Measurements from ENCODE around the gene CLEC18C.
A peak's percentile ranks its signal among the peaks of the same experiment; 100 is the strongest.
"Not testable (repeated sequence)": the region's sequence is repeated elsewhere in the genome, so short reads cannot be mapped to it uniquely, and the experiment has no call there.

Gene CLEC18C

DNA sequence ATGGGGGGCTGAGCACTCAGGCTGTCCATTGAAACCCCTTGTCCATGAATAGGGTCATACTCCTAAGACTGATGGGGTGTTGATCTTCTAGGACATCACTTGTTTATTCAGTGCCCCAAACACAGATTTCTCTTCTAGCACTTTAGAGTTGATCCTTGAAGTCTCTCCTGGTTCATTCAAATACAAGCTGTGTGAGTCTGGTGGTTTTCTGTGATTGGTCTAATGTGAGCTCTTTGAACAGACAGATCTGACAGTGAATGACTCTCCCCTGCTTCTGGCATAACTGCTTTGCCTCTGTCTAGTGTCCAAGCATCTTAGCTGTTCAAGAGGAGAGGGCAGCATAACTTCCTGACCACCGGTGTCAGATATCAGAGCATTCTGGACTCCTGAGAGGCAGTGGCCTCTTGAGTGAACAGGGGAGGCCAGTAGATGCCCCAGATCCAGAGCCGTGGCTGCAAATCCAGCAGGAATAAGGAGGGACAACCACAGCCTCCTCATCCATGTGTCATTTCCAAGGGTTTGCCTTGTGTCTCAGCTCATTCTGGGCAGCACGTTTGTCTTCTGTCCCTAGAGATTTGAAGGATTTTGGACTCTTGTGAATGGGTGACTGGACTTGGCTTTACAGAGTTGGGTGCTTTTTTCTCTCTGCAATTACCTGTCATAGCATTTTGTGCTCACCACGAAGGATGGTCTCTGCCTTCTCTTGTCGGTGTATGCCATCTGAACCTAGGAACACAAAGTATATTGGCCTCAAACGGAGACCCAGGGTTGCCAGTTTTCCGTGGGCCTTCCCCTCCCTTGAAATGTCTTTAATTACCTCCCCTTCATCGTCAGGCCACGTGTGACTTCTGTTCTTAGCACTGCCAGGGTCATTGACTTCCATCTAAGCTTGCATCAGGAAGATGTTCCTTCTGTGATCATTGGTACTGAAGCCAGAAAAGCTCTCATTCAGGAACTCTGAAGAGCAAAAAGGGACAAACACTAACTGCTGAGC lies 13.9 kb upstream of the CLEC18C start:
- no peak for DNase-seq (ENCODE audit: low read depth)

DNA sequence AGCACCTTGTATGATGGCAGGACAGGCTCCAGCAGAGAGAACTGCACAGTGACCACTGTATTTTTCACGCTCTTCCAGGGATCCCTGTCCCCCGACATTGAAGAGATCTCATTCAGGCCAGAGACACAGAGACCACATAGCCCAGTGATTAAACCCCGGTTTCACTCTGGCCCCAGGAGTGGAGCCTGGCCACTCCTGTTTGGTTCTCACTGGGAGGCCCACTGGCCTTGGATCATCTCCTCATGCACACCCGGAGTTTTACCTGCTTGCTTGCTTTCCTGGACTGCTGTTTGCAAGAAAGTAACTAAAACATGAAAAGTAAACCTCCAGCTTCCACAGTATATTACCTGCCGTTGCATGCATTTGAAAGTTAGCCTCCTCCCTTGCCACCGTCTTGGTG lies 13.2 kb upstream of the CLEC18C start:
- no peak for DNase-seq (ENCODE audit: low read depth)

DNA sequence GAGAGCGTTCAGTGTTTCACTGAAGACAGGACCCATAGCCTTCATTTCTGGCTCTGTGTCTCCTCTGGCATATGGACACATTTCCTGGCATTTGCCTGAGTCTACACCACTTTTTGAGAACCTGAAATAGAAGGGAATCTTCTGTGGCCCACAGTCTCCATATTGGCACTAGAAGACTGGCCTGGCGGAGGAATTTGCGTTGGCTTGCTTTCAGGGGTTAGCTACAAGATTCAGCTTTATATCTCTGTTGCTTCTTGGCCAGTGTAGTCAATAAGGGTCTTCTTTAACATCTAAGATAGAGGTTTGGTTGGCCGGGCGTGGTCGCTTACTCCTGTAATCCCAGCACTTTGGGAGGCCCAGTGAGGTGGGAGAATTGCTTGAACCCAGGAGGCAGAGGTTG lies 12.8 kb upstream of the CLEC18C start:
- DNase-seq (ENCODE audit: low read depth), result no peak

DNA sequence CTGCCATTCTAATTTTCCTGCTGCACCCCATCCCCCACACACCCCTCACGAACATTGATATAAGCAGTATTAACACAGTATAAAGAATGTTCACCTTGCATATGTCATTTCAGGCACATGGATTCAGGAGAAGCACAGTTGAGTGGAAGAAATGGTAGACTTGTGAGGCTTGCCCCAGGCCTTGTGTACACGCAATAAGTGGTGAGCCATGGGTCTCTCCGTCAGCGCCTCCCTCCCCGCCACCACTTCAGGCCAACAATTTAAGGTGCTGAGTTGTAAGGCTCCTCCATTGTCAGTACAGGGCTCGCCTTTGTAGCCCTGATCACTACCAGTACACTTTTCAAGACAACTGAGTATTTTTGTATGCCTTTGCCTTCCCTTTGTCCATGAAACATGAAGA lies 12.2 kb upstream of the CLEC18C start:
- DNase-seq (ENCODE audit: low read depth), result no peak

DNA sequence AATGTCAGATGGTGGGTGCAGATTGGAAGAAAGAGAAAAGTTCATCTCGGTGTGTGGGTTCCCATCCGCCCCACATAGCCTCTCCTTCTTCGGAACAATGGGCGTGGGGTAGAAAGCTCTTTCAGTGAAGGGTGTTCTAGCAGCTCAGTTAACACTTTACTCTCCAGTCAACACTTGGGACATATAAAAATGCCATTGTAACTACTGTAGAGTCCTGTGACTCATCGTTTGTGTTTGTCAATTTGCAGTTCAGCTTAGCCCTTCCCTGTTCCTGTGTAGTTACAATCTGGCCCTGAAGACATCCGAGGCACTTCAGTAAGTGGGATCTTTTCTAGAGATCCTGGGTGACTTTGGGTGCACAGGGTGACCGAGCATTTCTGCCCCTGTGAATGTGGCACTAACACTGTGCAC lies 11.5 kb upstream of the CLEC18C start:
- peak; percentile 20 for DNase-seq (ENCODE audit: low read depth)

DNA sequence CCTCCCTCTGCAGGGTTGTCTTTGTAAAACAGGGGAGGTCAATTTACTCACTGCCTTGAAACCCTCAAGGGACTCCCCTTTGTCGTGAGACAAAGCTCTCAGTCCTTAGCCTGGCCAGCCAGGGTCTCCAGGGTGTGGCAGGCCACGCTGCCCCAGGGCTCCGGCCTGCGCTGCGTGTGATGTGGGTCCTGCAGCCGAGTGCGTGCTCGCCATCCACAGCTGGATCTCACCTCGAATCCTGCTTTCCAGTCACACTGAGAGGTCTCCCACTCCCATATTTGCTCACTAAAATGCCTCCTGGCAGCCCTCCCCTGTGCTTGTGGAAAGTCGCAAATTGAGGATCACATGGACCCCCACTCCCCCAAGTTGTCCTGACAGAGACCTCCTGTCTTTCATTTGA lies 10.0 kb upstream of the CLEC18C start:
- DNase-seq (ENCODE audit: low read depth), result no peak

DNA sequence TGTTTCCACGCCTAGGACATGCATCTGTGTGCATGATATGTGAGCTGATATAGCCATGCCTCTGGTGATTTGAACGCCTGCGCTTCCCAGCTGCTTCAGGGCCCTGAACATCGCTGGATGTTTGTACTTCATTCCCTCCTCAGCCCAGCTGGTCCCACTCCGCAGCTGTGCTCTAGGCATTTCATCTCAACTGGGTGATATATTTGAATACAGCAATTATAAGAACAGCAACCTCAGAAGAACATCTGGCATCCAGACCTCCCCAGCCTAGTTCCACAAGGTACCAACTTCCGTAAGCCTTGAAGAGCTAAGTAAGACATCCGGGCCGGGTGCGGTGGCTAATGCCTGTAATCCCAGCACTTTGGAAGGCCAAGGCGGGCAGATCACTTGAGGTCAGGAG lies 6.9 kb upstream of the CLEC18C start:
- not testable (repeated sequence) for DNase-seq (ENCODE audit: low read depth)

DNA sequence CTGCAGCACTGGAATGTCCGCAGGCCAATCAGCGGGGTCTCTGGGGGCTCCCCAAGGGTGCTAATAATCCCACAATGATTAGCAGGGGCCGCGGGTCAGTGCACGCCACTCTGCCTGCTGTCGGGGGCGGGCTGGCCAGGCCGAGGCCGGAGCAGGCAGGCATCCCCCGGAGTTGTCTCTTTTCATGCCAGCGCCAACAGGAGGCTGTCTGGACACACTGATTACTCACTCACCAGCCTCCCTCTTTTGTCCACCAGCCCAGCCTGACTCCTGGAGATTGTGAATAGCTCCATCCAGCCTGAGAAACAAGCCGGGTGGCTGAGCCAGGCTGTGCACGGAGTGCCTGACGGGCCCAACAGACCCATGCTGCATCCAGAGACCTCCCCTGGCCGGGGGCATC lies 329 bp downstream of the CLEC18C start:
- not testable (repeated sequence) for DNase-seq (ENCODE audit: low read depth)

DNA sequence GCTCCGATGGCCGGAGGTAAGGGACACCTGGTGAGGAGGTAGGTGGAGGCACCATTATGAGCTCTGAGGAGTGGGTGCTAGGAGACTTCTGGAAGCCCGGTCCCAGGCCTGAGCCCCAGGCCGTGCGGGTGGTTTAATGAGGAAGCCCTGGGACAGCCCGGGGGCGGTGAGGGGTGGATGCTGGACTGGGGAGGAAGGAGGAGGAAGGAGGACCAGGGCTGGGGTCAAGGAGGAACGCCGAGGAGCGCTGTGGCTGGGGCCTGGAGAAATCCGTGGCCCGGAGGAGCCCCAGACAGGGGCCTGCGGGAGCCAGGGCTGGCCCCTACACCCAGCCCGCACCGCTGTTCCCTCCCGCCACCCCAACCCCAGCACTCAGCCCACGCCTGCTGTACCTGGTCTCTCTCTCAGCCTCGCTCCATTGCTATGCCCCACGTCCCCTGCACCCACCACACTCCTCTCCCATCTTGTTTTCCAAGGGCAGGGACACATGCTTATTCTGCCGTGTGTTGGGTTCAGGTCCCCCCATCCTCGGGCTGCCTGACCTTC lies 873 bp downstream of the CLEC18C start:
- DNase-seq (ENCODE audit: low read depth), result not testable (repeated sequence)

DNA sequence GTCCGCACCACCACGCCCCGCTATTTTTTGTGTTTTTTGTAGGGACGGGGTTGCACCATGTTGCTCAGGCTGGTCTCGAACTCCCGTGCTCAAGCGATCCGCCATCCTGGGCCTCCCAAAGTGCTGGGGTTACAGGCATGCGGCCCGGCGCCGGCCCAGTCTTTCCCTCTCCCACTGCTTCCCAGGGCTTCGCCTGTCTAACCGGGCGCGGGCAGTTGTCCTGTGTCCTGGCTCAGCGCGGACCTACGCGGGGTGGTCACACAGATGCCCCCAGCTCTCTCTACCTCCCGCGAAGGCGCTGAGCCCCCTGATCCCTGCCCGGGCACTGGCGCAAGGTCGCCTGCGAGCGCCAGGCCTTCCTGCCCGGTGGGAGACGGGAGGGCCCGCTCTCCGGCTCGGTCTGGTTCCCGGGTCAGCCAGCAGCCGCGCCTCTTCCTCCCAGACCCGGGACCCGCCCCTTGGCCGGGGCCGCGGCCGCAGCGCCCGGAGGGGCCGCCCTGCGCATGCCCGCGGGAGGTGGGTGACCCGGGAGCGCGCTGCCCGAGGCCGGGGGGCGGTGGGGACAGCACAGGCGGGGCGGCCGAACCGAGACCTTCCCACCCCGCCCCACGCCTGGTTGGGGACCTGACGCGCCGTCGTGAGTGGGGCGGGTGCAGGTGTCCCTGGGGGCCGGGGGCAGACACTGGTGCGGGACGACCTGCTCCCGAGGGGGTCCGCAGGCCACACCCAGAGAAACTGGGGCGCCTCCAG lies 14.4 kb downstream of the CLEC18C start:
- not testable (repeated sequence) for DNase-seq (ENCODE audit: low read depth)

DNA sequence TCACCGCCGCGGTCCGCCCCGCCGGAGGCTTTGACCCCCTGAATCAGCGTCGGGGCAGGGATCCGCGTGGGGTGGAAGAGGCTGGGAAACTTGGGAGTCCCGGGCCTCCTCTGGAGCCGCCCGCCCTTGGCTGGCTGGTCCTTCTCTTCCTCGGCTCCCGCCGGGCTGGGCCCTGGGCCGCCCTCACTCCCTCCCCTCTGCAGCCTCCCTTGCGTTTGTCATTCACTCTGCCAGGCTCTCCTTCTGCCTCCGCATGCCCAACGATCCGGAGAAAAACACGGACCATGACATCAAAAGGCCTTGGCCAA lies 15.0 kb downstream of the CLEC18C start:
- not testable (repeated sequence) for DNase-seq (ENCODE audit: low read depth)

DNA sequence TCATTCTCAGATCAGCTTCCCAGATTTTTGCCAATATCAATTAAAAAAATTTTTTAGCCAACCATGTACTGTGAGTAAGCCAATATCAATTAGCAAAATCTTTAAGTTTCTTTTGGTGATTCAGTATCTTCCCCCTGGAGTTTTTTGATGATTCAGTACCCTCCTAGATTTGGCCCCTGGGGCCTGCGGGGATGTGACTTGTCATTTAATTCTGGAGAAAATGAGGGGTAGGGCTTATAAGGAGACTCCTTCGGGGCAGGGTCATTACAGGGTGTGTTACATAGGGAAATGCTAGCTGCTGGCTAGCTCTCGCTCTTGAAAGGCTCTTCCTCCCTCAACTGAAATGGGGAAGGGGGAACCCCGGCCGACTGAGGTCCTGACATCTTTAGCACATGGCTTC lies 17.0 kb downstream of the CLEC18C start:
- not testable (repeated sequence) for DNase-seq (ENCODE audit: low read depth)

DNA sequence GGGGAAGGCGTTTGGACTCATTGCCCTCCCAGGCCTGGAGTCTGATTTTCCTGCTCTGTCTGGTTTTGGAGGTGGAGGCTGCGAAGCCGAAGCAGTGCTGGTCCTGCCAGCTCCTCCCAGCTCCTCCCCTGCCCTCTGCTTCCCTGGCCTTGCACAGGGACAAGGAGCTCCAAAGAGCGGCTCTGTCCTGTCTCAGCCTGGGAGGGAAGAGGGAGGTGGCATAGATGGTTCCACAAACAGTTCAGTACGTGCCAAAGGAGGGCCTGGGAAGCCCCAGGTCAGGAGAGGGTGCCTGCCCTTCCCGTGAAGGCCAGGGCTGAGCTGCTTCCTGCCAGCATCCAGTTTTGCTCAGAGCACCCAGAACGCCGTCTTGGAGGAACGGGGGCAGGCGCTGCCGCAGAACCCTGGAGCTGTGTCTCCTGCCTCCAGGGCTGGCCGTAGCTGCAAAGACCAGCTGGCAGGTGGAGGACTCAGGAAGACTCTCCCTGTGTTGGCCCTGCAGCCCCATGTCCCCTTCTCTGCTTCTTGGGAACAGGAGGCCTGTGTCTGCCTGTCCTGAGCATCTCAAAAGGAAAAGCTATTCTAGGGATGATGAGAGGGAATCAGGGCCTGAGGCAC lies 23.2 kb downstream of the CLEC18C start:
- not testable (repeated sequence) for DNase-seq (ENCODE audit: low read depth)

DNA sequence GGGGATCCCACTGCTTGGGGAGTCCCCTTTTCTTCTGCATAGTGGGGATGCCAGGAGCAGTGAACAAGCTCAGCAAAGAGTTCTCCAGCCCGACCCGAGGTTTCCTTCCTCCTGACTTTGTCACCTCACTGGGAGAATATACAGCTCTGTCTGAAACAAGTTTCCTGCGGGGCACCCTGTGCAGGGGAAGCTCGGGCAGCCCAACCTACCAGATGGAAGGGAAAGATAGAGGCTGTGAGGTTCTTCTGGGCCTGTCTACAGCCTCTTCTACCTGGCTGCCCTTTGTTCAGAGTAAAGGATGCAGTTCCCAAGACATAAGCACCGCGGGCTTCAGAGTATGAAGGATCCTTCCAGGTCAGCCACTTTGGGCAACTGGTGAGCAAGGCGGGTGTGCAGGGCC lies 24.0 kb downstream of the CLEC18C start:
- DNase-seq (ENCODE audit: low read depth), result not testable (repeated sequence)

DNA sequence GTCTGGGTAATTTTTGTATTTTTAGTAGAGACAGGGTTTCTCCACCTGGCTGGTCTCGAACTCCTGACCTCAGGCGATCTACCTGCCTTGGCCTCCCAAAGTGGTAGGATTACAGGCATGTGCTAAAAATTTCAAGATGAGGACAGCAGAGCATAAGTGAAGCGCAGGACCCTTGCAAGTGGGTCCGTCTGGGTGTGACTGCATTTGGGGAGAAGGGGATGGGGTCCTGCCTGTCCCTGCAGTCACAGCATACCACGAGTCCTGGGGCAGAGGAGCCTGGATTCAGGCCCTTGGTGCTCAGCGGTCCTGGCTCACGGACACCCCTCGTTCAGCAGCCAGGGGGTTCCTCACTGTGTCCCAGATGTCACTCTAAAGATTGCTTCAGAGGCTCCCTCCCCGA lies 24.6 kb downstream of the CLEC18C start:
- not testable (repeated sequence) for DNase-seq (ENCODE audit: low read depth)

DNA sequence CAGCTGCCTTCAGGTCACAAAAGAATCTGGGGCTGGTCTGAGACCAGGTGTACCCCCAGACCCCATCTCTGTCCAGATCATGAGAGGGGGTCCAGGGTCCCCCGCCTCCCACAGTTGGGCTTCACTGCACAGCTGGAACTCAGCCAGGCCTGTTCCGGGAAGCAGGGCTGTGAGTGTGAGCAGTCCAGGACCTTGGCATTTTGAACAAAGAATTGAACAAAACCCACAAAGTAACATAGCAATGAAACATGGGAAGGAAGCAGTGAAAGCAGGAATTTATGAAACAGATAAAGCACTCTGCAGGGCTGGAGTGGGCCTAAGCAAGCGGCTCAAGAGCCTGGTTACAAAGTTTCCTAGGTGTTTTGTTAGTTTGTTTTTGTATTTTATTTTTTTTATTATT lies 25.1 kb downstream of the CLEC18C start:
- not testable (repeated sequence) for DNase-seq (ENCODE audit: low read depth)

DNA sequence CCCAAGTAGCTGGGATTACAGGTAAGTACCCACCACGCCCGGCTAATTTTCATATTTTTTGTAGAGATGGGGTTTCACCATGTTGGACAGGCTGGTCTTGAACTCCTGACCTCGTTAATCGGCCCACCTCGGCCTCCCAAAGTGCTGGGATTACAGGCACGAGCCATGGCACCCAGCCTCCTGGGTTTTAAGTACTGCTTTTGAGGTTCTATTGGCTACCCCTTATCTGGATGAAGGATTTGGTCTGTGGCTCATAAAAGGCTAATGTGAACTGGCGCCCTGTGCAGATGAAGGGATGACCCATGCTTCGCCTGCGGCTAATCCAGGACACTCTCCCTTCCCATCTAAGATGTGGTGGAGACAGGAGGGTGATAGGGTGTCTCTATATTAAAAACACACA lies 25.6 kb downstream of the CLEC18C start:
- DNase-seq (ENCODE audit: low read depth), result not testable (repeated sequence)

DNA sequence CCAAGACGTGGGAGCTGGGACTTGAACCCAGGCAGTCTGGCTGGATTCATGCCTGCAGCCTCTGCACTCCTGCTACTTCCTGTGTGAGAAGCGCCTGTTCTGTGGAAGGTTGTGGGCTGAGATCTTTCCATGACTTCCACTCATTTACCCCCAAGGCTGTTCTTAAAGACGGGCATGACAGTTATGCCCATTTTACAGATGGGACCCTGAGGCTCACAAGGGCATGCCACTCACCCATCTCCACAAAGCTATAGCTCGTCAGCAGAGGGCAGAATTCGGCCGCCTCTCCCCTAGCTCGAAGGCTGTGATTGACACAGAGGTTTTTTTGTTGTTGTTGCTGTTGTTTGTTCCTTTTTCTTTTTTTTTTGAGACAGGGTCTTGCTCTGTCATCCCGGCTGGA lies 26.5 kb downstream of the CLEC18C start:
- DNase-seq (ENCODE audit: low read depth), result not testable (repeated sequence)

DNA sequence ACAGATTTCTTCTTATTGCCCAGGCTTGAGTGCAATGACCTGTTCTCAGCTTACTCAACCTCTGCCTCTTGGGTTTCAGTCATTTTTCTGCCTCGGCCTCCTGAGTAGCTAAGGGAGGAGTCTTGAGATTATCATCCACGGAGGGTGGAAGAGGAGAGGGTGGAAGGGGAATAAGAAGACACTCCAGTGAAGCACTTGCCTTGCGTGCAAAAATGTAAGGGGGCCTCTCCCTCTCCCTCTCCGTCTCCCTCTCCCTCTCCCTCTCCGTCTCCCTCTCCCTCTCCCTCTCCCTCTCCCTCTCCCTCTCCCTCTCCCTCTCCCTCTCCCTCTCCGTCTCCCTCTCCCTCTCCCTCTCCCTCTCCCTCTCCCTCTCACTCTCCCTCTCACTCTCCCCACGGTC lies 29.9 kb downstream of the CLEC18C start:
- DNase-seq (ENCODE audit: low read depth), result not testable (repeated sequence)

DNA sequence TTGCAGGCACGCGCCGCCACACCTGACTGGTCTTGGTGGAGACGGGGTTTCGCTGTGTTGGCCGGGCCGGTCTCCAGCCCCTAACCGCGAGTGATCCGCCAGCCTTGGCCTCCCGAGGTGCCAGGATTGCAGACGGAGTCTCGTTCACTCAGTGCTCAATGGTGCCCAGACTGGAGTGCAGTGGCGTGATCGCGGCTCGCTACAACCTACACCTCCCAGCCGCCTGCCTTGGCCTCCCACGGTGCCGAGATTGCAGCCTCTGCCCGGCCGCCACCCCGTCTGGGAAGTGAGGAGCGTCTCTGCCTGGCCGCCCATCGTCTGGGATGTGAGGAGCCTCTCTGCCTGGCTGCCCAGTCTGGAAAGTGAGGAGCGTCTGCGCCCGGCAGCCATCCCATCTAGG lies 30.4 kb downstream of the CLEC18C start:
- not testable (repeated sequence) for DNase-seq (ENCODE audit: low read depth)

DNA sequence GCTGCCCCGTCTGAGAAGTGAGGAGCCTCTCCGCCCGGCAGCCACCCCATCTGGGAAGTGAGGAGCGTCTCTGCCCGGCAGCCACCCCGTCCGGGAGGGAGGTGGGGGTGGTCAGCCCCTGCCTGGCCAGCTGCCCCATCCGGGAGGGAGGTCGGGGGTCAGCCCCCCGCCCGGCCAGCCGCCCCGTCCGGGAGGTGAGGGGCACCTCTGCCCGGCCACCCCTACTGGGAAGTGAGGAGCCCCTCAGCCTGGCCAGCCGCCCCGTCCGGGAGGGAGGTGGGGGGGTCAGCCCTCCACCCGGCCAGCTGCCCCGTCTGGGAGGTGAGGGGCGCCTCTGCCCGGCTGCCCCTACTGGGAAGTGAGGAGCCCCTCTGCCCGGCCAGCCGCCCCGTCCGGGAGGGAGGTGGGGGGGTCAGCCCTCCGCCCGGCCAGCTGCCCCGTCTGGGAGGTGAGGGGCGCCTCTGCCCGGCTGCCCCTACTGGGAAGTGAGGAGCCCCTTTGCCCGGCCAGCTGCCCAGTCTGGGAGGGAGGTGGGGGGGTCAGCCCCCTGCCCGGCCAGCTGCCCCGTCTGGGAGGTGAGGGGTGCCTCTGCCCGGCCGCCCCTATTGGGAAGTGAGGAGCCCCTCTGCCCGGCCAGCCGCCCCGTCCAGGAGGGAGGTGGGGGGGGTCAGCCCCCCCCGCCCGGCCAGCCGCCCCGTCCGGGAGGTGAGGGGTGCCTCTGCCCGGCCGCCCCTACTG lies 31.2 kb downstream of the CLEC18C start:
- DNase-seq (ENCODE audit: low read depth), result not testable (repeated sequence)

DNA sequence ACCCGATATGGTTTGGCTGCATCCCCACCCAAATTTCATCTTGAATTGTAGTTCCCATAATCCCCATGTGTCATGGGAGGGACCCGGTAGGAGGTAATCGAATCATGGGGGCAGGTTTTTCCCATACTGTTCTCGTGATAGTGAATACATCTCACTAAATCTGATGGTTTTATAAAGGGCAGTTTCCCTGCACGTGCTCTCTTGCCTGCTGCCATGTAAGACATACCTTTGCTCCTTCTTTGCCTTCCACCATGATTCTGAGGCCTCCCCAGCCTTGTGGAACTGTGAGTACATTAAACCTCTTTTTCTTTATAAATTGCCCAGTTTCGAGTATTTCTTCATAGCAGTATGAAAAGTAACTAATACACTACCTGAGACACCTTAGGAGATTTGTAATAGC lies 32.8 kb downstream of the CLEC18C start:
- DNase-seq (ENCODE audit: low read depth), result not testable (repeated sequence)
